HG02938 (cell line): Measurements from ENCODE around the gene BBOX1.
"Not testable (repeated sequence)": the region's sequence is repeated elsewhere in the genome, so short reads cannot be mapped to it uniquely, and the experiment has no call there.

Experiments used
- ATAC-seq: cut with Tn5 transposase; IDR thresholded peaks from one replicate; pipeline ENCODE4 v1.9.1; 2021; ENCODE audit warnings: mild to moderate bottlenecking, moderate library complexity; ENCODE audit not compliant: unreplicated experiment

BBOX1 gene

DNA sequence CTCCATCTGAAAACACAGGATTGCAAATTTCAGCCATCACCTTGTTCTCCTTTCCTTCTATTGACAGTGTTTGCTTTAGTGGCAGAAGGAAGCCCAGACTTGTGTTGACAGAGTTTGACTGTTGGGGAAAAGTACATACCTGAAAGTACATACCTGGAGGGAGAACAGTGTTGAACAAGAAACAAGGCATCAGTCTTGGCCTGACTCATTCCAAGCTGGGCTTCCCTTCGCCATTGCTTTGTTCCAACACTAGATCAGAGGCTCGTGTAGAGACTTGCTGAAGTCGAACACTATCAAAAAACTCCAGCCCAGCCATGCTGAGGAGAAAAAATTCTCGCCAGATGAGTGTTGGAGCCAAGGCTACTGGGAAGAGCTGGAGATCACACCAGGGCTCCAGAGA is 133.4 kb downstream of the BBOX1 start:
- ATAC-seq = no peak

DNA sequence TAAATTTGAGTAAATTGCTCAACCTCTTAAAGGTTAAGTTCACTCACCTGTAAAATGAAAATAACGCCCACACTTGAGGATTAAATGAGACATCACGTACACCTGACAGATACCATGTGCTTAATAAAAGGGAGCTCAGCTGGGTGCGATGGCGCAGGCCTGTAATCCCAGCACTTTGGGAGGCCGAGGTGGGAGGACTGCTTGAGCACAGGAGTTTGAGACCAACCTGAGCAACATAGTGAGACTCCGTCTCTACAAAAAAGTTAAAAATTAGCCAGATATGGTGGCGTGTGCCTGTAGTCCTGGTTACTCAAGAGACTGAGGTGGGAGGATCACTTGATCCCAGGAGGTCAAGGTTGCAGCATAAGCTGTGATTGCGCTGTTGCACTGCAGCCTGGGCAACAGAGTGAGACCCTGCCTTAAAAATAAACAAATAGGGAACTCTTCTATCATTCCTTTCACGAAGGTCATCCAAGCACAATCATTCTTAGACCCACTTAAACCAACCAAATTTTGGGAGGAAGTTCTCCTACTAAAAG is 134.1 kb downstream of the BBOX1 start:
- no peak for ATAC-seq

DNA sequence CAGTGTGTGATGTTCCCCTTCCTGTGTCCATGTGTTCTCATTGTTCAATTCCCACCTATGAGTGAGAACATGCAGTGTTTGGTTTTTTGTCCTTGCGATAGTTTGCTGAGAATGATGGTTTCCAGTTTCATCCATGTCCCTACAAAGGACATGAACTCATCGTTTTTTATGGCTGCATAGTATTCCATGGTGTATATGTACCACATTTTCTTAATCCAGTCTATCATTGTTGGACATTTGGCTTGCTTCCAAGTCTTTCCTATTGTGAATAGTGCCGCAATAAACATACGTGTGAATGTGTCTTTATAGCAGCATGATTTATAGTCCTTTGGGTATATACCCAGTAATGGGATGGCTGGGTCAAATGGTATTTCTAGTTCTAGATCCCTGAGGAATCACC is 134.9 kb downstream of the BBOX1 start:
- ATAC-seq = not testable (repeated sequence)
